ENCODE measurements around the gene HCN3.

Gene HCN3

DNA sequence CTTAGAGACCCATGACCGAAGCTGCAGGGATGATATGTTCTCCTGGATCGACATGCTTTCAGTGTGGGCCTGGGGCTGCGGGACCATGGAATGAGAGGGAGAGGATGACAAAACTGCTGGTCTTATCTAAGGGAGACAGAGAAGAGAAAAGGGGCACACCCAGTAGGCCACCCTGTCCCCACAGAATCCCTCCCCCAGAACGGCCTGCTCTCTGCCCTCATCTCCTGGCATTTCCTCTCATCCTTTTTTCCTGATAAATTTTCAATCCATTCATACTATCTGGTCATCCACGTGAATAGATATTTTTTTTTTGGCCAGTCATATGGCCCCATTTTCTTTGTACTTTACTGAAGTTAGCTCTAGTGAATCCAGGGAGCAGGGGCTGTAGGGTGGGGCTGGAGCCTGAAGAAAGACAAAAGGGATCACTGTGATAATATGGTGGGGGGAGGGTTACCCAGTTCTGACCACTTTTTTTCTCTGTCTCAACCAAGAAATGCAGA lies 24.1 kb downstream of the HCN3 start, which contains the start of gene PKLR:
PKLR (minus strand) TSS at position 97 of the 500 bp plus-strand sequence; CDS start at position 54, 43 bp downstream.
- POLR2A ChIA-PET: no interaction called here
- CTCF ChIA-PET: interaction anchor here (0.9 to 1.5 kb wide), 2 partner anchors 22 to 50 kb away, joined by 3 to 6 read pairs; no protein-coding TSS in a partner anchor
- no peak for DNase-seq (ENCODE audit: low read depth, low spot score)

DNA sequence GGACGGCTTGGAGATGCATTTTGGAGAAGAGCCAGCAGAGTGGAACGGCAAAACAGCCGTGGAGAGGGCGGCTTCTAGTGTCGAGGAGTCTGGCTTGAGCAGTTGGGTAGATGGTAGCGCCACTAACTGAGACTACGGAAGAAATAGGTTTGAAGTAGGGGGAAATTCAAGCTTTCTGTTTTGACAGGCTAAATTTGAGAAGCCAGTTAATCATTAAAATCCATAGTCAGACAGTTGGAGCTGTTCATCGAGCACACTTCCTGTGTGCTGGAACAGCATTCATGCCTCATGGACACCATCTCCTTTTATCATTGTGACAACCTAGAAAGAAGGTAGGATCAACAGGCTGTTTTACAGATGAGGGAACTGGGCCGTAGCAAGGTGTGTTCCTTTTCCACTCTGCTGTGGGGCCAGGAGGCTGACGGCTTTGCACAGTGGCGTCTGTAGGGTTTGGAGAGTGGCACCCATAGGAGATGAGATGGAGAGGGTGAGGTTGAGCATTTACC lies 27.3 kb downstream of the HCN3 start:
- DNase-seq (ENCODE audit: low read depth, low spot score): no peak
- TF ChIP-seq, protein P1, sequence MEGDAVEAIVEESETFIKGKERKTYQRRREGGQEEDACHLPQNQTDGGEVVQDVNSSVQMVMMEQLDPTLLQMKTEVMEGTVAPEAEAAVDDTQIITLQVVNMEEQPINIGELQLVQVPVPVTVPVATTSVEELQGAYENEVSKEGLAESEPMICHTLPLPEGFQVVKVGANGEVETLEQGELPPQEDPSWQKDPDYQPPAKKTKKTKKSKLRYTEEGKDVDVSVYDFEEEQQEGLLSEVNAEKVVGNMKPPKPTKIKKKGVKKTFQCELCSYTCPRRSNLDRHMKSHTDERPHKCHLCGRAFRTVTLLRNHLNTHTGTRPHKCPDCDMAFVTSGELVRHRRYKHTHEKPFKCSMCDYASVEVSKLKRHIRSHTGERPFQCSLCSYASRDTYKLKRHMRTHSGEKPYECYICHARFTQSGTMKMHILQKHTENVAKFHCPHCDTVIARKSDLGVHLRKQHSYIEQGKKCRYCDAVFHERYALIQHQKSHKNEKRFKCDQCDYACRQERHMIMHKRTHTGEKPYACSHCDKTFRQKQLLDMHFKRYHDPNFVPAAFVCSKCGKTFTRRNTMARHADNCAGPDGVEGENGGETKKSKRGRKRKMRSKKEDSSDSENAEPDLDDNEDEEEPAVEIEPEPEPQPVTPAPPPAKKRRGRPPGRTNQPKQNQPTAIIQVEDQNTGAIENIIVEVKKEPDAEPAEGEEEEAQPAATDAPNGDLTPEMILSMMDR (IDR thresholded peaks at IDR 0.05; ENCODE audit: insufficient read depth, low read length, missing control alignments): no peak
- CTCF ChIA-PET: interaction anchor here (1.0 to 5.6 kb wide), 4 partner anchors 18 to 54 kb away, joined by 3 to 101 read pairs (median 17); no protein-coding TSS in a partner anchor
- POLR2A ChIA-PET: no interaction called here
- no peak overlapping the region for H3K4me3 ChIP-seq (ENCODE audit: low read depth, low read length)

More for the DNA sequence above, 24.1 kb downstream of the HCN3 start, which contains the start of gene PKLR:
- no peak within 1 kb of the TSS for H3K4me3 ChIP-seq (ENCODE audit: low read depth, low read length)
- TF ChIP-seq, protein P1 (IDR thresholded peaks at IDR 0.05; ENCODE audit: insufficient read depth, low read length, missing control alignments): no peak

DNA sequence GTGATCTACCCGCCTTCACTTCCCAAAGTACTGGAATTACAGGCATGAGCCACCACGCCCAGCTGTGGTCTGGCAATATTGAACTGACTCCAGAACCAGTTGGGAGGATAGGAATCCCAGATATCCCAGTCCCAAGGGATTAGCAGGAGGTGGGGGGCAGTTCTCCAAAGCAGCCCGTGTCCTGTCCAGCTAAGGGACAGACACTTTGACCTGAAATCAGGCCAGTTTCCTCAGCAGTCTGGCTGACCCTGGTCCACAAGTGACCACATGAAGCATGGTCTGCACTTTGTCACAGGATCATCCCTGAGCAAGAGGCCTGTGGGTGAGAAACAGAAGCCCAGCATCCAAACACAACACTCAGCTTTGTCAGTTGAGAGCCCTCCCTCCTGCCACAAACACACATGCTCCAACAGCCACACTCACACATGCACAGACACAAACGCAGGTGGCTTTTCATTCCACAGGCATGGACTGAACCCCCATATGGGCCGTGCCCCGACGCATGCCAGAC lies 28.7 kb downstream of the HCN3 start:
- no peak for DNase-seq (ENCODE audit: low read depth, low spot score)
- CTCF ChIA-PET: interaction anchor here (1.1 to 5.6 kb wide), 4 partner anchors 27 to 56 kb away, joined by 3 to 101 read pairs (median 26); partner anchors contain the start of genes ENTREP3 and HCN3
- TF ChIP-seq, protein P1 (IDR thresholded peaks at IDR 0.05; ENCODE audit: insufficient read depth, low read length, missing control alignments): no peak
- POLR2A ChIA-PET: no interaction called here
- H3K4me3 ChIP-seq (ENCODE audit: low read depth, low read length): no peak overlapping the region

DNA sequence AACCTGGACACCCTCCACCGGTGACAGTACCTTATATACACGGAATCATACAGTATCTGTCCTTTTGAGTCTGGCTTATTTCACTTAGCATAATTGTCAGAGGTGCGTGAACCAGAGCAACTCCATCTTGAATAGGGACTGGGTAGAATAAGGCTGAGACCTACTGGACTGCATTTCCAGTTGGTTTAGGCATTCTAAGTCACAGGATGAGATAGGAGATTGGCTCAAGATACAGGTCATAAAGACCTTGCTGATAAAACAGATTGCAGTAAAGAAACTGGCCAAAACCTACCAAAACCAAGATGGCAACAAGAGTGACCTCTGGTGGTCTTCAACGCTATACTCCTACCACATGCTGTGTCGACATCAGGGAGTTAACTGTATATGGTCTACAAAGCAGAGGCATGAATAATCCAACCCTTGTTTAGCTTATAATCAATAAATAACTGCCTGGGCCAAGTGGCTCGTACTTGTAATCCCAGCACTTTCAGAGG lies 30.0 kb downstream of the HCN3 start:
- ChIA-PET CTCF (interaction anchor here (0.7 to 5.6 kb wide), 15 partner anchors 13 to 134 kb away, joined by 3 to 101 read pairs (median 4); partner anchors contain the start of genes CLK2, HCN3, KRTCAP2 and RUSC1), POLR2A (interaction anchor here (0.6 kb wide), 1 partner anchor 267 kb away, joined by 3 read pairs; no protein-coding TSS in a partner anchor)
- TF ChIP-seq, protein P1 (IDR thresholded peaks at IDR 0.05; ENCODE audit: insufficient read depth, low read length, missing control alignments): peak; percentile 18
- no peak overlapping the region for H3K4me3 ChIP-seq (ENCODE audit: low read depth, low read length)
- no peak for DNase-seq (ENCODE audit: low read depth, low spot score)

DNA sequence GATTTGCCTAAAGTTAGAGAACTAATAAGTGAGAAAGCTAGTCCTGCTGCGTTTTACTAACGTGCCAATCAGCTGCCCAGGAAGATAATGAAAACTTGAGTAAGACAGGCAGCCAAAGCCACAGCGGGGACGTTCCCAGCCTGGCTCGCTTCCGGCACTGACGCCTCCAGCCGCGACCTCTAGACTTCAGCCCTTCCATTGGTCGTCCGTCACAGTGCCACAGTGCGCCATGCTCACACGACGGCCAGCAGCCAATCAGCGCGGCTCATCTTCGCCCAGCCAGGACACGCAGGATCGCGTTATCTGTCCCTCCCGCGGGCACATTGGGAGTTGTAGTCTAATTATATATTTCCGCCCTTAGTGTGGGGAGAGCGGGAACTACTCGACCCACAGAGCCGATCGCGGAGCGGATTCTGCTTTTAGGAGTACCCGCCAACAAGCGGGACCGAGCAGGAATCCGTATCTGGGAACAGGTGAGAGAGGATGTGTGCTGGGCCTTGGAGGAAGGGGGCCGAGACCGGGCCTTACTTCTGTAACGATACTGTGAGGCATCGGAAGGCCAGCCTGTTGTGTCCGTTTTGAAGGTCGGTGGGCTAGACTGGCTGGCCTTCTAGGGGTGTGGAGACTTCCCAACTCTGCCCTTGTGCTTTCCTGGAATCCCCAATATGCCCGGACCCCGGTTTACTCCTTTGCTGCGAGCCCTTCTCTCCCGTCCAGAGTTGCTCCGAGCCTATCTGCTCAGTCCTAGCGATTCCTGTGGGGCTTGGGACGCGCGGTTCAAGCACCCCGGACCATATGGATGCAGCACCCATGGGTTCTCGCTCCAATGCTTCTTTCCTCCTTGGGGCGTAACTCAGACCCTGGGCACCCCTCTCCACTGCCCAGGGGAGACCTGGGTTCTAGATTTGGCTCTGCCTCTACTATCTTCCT lies 31.5 kb downstream of the HCN3 start, which contains the start of gene FDPS:
FDPS (plus strand) TSS at position 374 of the 930 bp plus-strand sequence. CDS start 924 bp downstream, outside the sequence.
- POLR2A ChIA-PET: interaction anchor here (1.1 kb wide), 1 partner anchor 15 kb away, joined by 9 read pairs; no protein-coding TSS in a partner anchor

More for the DNA sequence above, 31.5 kb downstream of the HCN3 start, which contains the start of gene FDPS:
- CTCF ChIA-PET: interaction anchor here (0.8 to 5.6 kb wide), 13 partner anchors 13 to 102 kb away, joined by 3 to 101 read pairs (median 4); partner anchors contain the start of genes CLK2, HCN3 and THBS3
- peak within 1 kb of the TSS; percentile 84 for H3K4me3 ChIP-seq (ENCODE audit: low read depth, low read length)
- DNase-seq (ENCODE audit: low read depth, low spot score): peak; percentile 94
- TF ChIP-seq, protein P1 (IDR thresholded peaks at IDR 0.05; ENCODE audit: insufficient read depth, low read length, missing control alignments): no peak
